Tibial artery (tissue), 4 donors: ENCODE results near the gene CATSPERZ.

ENCODE experiments used
- DNase-seq, 2 donors: peaks; one replicate each; pipeline ENCODE4 v3.0.0-alpha.2; 2019
- H3K27ac ChIP-seq, 2 donors: fragments of 200-600 bp; sonication (generic) in 1 of 2; 1 replicate in 1 of 2; 2 replicates in 1 of 2; pipeline ENCODE4 v1.5.1; 2018 to 2019; ENCODE audit warnings: mild to moderate bottlenecking in 1 of 2
- H3K27me3 ChIP-seq, 2 donors: fragments of 200-600 bp; sonication (generic) in 1 of 2; one replicate each; pipeline versions ENCODE4 v1.5.1 to v1.6.0; 2016 to 2019
- H3K36me3 ChIP-seq, 3 donors: fragments of 200-600 bp; sonication (generic) in 2 of 3; one replicate each; pipeline ENCODE4 v1.5.1; 2016 to 2019; ENCODE audit warnings: mild to moderate bottlenecking in 2 of 3
- H3K4me1 ChIP-seq, 4 donors: fragments of 200-600 bp; sonication (generic) in 2 of 4; 1 replicate in 3 of 4; 2 replicates in 1 of 4; pipeline ENCODE4 v1.5.1; 2016 to 2019
- H3K4me3 ChIP-seq, 2 donors: fragments of 200-600 bp; sonication (generic) in 1 of 2; 1 replicate in 1 of 2; 2 replicates in 1 of 2; pipeline ENCODE4 v1.5.1; 2018 to 2019; ENCODE audit warnings: mild to moderate bottlenecking in 2 of 2
- H3K9me3 ChIP-seq, 3 donors: fragments of 200-600 bp; sonication (generic) in 1 of 3; one replicate each; pipeline ENCODE4 v1.5.1; 2016 to 2019
- intact Hi-C: fragments of 100-400 bp; cut with DNase I; formaldehyde crosslinking; loops from one replicate; pipeline ENCODE4 v1.15.0; 2023; ENCODE audit warnings: low total_unique reads
- TF ChIP-seq, protein P1 (sequence below), 2 experiments: fragments of 200-600 bp in 1 of 2; fragments of 450-650 bp in 1 of 2; IDR thresholded peaks; one replicate each; pipeline ENCODE4 v1.5.1; 2017 to 2019; ENCODE audit warnings: antibody characterized with exemption in 2 of 2, mild to moderate bottlenecking in 1 of 2, moderate library complexity in 1 of 2

The CATSPERZ gene

DNA sequence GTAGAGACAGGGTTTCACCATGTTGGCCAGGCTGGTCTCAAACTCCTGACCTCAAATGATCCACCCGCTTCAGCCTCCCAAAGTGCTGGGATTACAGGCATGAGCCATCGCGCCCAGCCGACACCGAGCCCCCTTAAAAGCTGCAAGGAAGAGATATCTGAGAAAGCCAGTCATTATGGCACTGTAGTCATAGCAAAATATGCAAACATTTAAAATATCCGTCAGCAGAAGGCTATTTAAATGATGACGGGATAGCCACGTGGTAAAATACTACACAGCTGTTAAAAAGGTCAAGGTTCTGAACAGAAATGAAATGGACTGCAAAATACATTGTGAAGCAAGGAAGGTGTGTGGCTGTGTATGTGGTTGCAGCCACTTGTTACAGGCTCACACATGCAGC is 33.4 kb downstream of the CATSPERZ start:
- no peaks in the 10 kb centered on the region for H3K9me3 ChIP-seq
- no peaks in the 10 kb centered on the region for H3K27me3 ChIP-seq
- TF ChIP-seq, protein P1, sequence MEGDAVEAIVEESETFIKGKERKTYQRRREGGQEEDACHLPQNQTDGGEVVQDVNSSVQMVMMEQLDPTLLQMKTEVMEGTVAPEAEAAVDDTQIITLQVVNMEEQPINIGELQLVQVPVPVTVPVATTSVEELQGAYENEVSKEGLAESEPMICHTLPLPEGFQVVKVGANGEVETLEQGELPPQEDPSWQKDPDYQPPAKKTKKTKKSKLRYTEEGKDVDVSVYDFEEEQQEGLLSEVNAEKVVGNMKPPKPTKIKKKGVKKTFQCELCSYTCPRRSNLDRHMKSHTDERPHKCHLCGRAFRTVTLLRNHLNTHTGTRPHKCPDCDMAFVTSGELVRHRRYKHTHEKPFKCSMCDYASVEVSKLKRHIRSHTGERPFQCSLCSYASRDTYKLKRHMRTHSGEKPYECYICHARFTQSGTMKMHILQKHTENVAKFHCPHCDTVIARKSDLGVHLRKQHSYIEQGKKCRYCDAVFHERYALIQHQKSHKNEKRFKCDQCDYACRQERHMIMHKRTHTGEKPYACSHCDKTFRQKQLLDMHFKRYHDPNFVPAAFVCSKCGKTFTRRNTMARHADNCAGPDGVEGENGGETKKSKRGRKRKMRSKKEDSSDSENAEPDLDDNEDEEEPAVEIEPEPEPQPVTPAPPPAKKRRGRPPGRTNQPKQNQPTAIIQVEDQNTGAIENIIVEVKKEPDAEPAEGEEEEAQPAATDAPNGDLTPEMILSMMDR (IDR thresholded peaks at IDR 0.05), result no peak
- H3K36me3 ChIP-seq, result no peaks in the 10 kb centered on the region
- H3K4me1 ChIP-seq, result peaks cover 0 to 30% (median 22%) of the 10 kb centered on the region in 4 donors
- no peak overlapping the region for H3K27ac ChIP-seq
- intact Hi-C loops, result no loop called here
- no peak for DNase-seq
- H3K4me3 ChIP-seq, result no peak overlapping the region

DNA sequence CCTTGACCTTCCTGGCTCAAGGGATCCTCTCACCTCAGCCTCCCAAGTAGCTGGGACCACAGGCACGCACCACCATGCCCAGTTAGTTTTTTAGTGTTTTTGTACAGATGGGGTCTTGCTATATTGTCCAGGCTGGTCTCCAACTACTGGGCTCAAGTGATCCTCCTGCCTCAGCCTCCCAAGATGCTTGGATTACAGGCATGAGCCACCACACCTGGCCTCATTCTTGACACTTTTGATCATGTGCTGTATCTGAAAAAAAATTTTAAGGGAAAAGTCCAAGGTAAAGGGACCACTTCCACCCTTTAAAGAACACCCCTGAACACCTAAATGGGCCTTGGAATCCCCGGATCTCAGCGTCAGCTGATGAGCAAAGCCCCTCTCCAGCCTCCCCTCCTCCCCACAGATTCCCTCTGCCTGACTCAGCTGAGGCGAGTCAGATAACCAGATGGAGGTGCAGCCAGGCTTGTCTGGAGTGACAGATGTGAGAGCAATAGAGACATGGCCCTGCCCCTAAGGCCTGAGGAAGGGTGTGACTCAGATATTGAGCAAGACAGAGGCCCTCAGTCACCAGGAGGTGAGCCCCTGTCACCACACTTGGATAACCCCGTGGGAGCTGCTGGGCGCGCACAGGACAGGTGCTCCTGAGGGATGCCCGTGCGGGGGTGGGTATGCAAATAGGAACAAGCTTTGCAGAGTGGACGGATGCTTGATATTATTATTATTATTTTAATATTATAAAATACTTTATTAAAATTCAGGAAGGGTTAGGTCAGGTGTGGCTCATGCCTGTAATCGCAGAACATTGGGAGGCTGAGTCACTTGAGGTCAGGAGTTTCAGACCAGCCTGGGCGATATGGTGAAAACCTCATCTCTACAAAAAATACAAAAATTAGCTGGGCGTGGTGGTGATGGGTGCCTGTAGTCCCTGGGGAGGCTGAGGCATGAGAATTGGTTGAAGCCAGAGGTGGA is 34.9 kb downstream of the CATSPERZ start:
- TF ChIP-seq, protein P1 (IDR thresholded peaks at IDR 0.05), result no peak
- H3K4me3 ChIP-seq, result no peak overlapping the region
- no peaks in the 10 kb centered on the region for H3K36me3 ChIP-seq
- peak in 1 of 2 donors; percentile 62 for DNase-seq
- H3K9me3 ChIP-seq, result no peaks in the 10 kb centered on the region
- intact Hi-C loops, result no loop called here
- H3K4me1 ChIP-seq, result peaks cover 0 to 17% (median 7%) of the 10 kb centered on the region in 4 donors
- no peaks in the 10 kb centered on the region for H3K27me3 ChIP-seq
- H3K27ac ChIP-seq, result no peak overlapping the region

DNA sequence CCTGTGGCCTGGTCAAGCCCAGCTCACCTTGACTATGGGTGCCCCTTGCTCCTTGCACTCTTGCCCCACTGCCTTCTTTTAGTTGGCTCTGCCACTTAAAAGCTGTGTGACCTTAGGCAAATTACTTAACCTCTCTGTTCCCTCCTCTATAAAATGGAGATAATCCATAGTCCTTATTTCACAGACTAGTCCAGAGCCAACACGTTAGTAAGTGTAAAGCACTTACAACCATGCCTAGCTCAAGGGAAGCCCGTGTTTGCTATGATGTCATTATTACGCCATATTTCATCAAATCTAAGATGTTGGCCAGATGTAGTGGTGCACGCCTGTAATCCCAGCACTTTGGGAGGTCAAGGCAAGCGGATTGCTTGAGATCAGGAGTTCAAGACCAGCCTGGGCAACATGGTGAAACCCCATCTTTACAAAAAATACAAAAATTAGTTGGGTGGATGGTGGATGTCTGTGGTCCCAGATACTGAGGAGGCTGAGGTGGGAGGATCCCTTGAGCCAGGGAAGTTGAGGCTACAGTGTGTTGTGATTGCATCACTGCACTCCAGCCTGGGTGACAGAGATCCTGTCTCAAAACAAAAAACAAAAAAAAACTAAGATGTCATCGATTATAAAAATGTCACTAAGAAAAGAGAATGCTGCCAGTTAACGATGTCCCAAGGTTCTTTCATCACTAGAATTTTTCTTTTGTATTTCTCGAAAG is 37.5 kb downstream of the CATSPERZ start:
- Histone ChIP-seq H3K27me3 (no peaks in the 10 kb centered on the region), H3K4me1 (peaks cover 0 to 11% (median 9%) of the 10 kb centered on the region in 4 donors), H3K4me3 (no peak overlapping the region), H3K27ac (no peak overlapping the region), H3K36me3 (no peaks in the 10 kb centered on the region), H3K9me3 (no peaks in the 10 kb centered on the region)
- DNase-seq, result no peak
- intact Hi-C loops, result no loop called here
- TF ChIP-seq, protein P1 (IDR thresholded peaks at IDR 0.05), result no peak

DNA sequence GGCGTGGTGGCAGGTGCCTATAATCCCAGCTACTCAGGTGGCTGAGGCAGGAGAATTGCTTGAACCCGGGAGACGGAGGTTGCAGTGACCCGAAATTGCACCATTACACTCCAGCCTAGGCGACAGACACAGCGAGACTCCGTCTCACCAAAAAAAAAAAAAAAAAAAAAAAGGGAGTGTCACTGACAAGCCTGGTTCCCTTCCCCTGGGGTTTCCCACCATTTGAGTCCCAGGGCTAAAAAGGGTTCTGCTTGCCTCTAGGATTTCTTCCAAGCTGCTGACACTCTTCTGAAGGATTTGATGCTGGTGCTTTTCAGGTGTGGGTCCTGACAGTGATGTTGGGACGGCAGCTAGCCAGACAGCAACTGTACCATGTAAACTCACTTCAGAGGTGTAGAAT is 38.6 kb downstream of the CATSPERZ start:
- H3K27ac ChIP-seq, result no peak overlapping the region
- TF ChIP-seq, protein P1 (IDR thresholded peaks at IDR 0.05), result no peak
- H3K36me3 ChIP-seq, result no peaks in the 10 kb centered on the region
- H3K27me3 ChIP-seq, result no peaks in the 10 kb centered on the region
- DNase-seq, result no peak
- peaks cover 0 to 20% (median 14%) of the 10 kb centered on the region in 4 donors for H3K4me1 ChIP-seq
- no peak overlapping the region for H3K4me3 ChIP-seq
- intact Hi-C loops, result no loop called here
- H3K9me3 ChIP-seq, result no peaks in the 10 kb centered on the region

DNA sequence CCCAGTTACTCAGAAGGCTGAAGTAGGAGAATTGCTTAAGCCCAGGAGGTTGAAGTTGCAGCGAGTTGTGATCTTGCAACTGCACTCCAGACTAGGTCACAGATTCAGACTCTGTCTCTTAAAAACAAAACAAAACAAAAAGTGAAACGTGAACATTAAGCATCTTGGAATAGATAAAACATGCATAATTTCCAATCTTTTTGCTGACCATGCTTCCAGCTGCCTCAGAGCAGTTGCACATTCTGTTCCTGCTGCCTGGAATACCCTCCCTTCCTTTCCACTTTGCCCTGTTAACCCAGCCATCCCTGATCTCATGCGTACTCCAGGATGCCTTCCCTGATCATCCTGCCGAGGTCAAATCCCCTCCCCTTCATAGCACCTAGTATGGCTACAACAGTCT is 39.1 kb downstream of the CATSPERZ start:
- DNase-seq, result no peak
- intact Hi-C loops, result no loop called here
- Histone ChIP-seq H3K36me3 (no peaks in the 10 kb centered on the region), H3K9me3 (no peaks in the 10 kb centered on the region), H3K27me3 (no peaks in the 10 kb centered on the region), H3K4me3 (no peak overlapping the region), H3K27ac (no peak overlapping the region), H3K4me1 (peaks cover 0 to 21% (median 14%) of the 10 kb centered on the region in 4 donors)
- TF ChIP-seq, protein P1 (IDR thresholded peaks at IDR 0.05), result no peak
